Liver (tissue), 2 donors: Measurements from ENCODE around the gene FAM8A1.

Source experiments
- TAF1 ChIP-seq: conservative IDR thresholded peaks from 2 replicates; pipeline ENCODE4 v1.6.1; 2016; ENCODE audit warnings: antibody characterized with exemption, mild to moderate bottlenecking
- TF ChIP-seq, protein P1 (sequence below): IDR thresholded peaks from 2 replicates; pipeline ENCODE4 v1.6.1; 2016; ENCODE audit warnings: antibody characterized with exemption
- donor health status: healthy.

DNA sequence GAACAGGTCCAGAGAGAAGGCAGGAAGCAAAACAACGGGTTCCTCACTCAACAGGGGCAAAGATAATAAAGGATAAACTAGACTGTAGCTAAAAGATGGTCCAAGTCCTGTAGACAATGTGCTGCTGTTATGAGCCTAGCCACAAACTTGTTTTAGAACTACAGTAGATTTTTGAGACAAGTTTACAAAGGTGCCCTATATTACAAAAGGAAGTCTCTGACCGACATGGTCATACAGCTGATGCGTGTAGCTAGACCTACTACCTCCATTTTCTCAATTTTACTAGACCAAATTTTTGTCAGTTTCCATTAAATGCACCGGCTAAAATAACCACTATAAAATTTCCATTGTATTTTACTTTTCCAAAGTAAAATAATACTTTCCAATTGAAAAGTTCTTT is 11.9 kb downstream of the FAM8A1 start:
- no peak for TF ChIP-seq TAF1
- TF ChIP-seq, protein P1, sequence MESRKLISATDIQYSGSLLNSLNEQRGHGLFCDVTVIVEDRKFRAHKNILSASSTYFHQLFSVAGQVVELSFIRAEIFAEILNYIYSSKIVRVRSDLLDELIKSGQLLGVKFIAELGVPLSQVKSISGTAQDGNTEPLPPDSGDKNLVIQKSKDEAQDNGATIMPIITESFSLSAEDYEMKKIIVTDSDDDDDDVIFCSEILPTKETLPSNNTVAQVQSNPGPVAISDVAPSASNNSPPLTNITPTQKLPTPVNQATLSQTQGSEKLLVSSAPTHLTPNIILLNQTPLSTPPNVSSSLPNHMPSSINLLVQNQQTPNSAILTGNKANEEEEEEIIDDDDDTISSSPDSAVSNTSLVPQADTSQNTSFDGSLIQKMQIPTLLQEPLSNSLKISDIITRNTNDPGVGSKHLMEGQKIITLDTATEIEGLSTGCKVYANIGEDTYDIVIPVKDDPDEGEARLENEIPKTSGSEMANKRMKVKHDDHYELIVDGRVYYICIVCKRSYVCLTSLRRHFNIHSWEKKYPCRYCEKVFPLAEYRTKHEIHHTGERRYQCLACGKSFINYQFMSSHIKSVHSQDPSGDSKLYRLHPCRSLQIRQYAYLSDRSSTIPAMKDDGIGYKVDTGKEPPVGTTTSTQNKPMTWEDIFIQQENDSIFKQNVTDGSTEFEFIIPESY, result no peak
